Mesendoderm (in vitro differentiated cells): ENCODE data around the gene CTXN3.
A peak's percentile ranks its signal among the peaks of the same experiment; 100 is the strongest.

Source experiments
- DNase-seq: peaks from one replicate; pipeline ENCODE4 v3.0.0; 2013
- H2AK5ac ChIP-seq: 2 replicates; pipeline ENCODE4 v1.6.1; 2013; ENCODE audit warnings: low read length, inconsistent platforms
- H2BK120ac ChIP-seq: 2 replicates; pipeline ENCODE4 v1.6.1; 2013; ENCODE audit warnings: low read depth, mild to moderate bottlenecking, low read length, moderate library complexity, mixed read lengths
- H2BK15ac ChIP-seq: replicated peaks from 2 replicates; pipeline ENCODE4 v1.6.1; 2013; ENCODE audit warnings: low read depth, mild to moderate bottlenecking, moderate library complexity
- H2BK5ac ChIP-seq: 2 replicates; pipeline ENCODE4 v1.6.1; 2013; ENCODE audit warnings: low read length, inconsistent platforms
- H3K18ac ChIP-seq: 2 replicates; pipeline ENCODE4 v1.6.1; 2013; ENCODE audit warnings: mild to moderate bottlenecking, low read length, mixed read lengths
- H3K23ac ChIP-seq: one replicate; pipeline ENCODE4 v1.6.1; 2013; ENCODE audit warnings: low read length
- H3K27ac ChIP-seq: 2 replicates; pipeline ENCODE4 v1.5.1; 2013; ENCODE audit warnings: low read depth, mild to moderate bottlenecking, inconsistent platforms, low read length, moderate library complexity
- H3K27me3 ChIP-seq: 2 replicates; pipeline ENCODE4 v1.6.1; 2013; ENCODE audit warnings: low read length, control low read depth, mild to moderate bottlenecking, inconsistent platforms; ENCODE audit not compliant: insufficient read depth, poor library complexity
- H3K36me3 ChIP-seq: 2 replicates; pipeline ENCODE4 v1.6.1; 2013; ENCODE audit warnings: low read length, inconsistent platforms; ENCODE audit not compliant: control insufficient read depth, insufficient read depth
- H3K4ac ChIP-seq: one replicate; pipeline ENCODE4 v1.6.1; 2013; ENCODE audit warnings: low read depth, mild to moderate bottlenecking, low read length, moderate library complexity
- H3K4me1 ChIP-seq: 2 replicates; pipeline ENCODE4 v1.6.1; 2013; ENCODE audit warnings: low read depth, low read length, inconsistent platforms; ENCODE audit not compliant: control insufficient read depth
- H3K4me2 ChIP-seq: 2 replicates; pipeline ENCODE4 v1.6.1; 2013; ENCODE audit warnings: low read length
- H3K4me3 ChIP-seq: 2 replicates; pipeline ENCODE4 v1.5.1; 2013; ENCODE audit warnings: mild to moderate bottlenecking, low read length
- H3K56ac ChIP-seq: one replicate; pipeline ENCODE4 v1.6.1; 2013; ENCODE audit warnings: low read length
- H3K79me1 ChIP-seq: 2 replicates; pipeline ENCODE4 v1.6.1; 2013; ENCODE audit warnings: low read length, inconsistent platforms
- H3K79me2 ChIP-seq: 2 replicates; pipeline ENCODE4 v1.6.1; 2013; ENCODE audit warnings: mild to moderate bottlenecking, low read length; ENCODE audit not compliant: control insufficient read depth, insufficient read depth
- H3K9ac ChIP-seq: 2 replicates; pipeline ENCODE4 v1.6.1; 2013; ENCODE audit warnings: low read length, inconsistent platforms
- H4K5ac ChIP-seq: one replicate; pipeline ENCODE4 v1.6.1; 2013; ENCODE audit warnings: low read length
- H4K8ac ChIP-seq: one replicate; pipeline ENCODE4 v1.6.1; 2013; ENCODE audit warnings: low read depth, mild to moderate bottlenecking, control low read depth, low read length, moderate library complexity
- WGBS: extraction: QIAGEN DNeasy Blood & Tissue Kit; methylation state at CpG from one replicate; pipeline ENCODE4 v1.1.7; 2013; ENCODE audit warnings: low lambda C conversion rate, missing lambda C conversion rate; ENCODE audit not compliant: insufficient coverage; ENCODE audit errors: extremely low coverage; 5-methylcytosine and 5-hydroxymethylcytosine counted together

CTXN3 gene

DNA sequence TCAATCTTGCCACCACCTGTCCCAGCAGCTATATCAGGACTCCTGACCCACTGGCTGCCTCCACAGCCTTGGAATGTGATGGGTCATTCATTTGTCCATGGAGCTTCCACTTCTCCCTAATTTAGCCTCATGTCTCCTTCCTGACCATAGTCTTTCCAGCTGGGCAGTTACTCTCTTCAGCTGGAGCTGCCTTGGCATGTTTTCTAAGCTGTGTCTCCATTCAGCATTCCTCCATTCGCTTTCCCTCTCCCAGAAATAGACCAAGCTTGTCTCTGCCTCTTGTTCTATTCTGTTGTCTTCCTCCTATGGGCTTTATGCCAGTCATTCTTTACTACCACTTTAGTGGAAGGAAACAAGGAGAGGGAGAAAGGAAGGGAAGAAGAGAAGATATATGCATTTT, 5.3 kb upstream of the CTXN3 start:
- Histone ChIP-seq H4K5ac (no peak overlapping the region), H3K27me3 (no peaks in the 10 kb centered on the region), H4K8ac (no peak overlapping the region), H3K4ac (no peak overlapping the region), H3K18ac (no peak overlapping the region), H3K4me2 (no peak overlapping the region), H3K27ac (no peak overlapping the region), H3K36me3 (no peaks in the 10 kb centered on the region), H3K79me2 (no peaks in the 10 kb centered on the region), H2AK5ac (no peak overlapping the region), H2BK120ac (no peak overlapping the region), H3K56ac (no peak overlapping the region), H2BK5ac (no peak overlapping the region), H3K4me1 (peaks cover under 1% of the 10 kb centered on the region), H2BK15ac (no peak overlapping the region), H3K4me3 (no peak overlapping the region), H3K9ac (no peak overlapping the region), H3K23ac (no peak overlapping the region), H3K79me1 (no peaks in the 10 kb centered on the region)
- WGBS = no CpG with 5 or more reads among the region's 1 CpG
- DNase-seq = no peak

DNA sequence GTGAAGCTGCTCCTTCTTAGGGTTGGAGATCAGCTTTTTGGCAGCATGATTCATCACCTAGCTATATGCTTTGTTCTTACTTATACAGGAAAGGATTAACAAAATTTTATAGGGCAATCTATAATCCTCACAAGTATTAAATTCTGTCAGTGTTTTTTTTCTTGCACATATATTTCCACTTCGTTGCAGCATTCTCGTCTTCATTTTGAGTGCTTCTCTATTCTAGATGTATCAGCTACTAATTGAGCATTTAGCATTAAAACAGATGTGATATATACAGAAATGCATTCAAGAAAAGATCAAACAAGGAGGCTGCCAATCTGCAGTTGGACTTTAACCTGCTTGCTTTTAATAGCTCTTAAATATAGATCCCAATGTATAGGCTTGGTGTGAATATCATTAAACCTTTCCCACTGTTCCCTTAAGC, 3.6 kb upstream of the CTXN3 start:
- Histone ChIP-seq H4K5ac (no peak overlapping the region), H3K4me3 (no peak overlapping the region), H3K79me2 (no peaks in the 10 kb centered on the region), H3K79me1 (no peaks in the 10 kb centered on the region), H2BK5ac (no peak overlapping the region), H2BK15ac (no peak overlapping the region), H3K4me2 (no peak overlapping the region), H3K36me3 (no peaks in the 10 kb centered on the region), H3K23ac (no peak overlapping the region), H3K9ac (no peak overlapping the region), H2BK120ac (no peak overlapping the region), H3K4ac (no peak overlapping the region), H3K27me3 (no peaks in the 10 kb centered on the region), H3K4me1 (peaks cover 4% of the 10 kb centered on the region), H3K56ac (no peak overlapping the region), H3K18ac (no peak overlapping the region), H2AK5ac (no peak overlapping the region), H4K8ac (no peak overlapping the region), H3K27ac (no peak overlapping the region)
- WGBS = no CpG with 5 or more reads among the region's 2 CpGs
- no peak for DNase-seq

DNA sequence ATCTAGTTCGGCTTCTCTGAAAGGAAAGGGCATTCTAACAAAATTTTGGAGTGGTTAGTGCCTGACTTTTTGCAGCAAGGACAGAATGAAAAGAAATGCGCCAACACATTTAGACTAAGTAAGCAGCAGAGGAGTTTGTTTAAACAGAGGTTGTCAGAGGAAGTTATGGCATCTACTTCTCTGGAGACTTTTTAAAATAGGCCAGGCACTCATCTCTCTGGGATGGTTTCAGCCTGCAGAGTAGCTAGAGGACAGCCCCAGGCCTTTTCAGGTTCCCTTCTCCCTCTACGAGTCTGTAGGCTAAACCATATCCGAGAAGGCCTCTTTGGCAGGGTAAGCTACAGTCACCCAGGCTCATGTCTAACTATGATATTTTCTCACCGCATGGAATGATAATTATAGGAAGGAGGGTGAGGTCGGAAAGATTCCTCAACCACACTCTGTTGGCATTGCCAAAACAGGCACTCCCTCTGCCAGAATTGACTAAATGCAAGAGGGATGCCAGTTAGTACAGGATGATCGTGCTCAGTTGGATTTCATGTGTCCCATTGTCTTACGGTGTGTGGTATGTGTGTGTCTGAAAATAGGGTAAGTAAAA, 1.4 kb upstream of the CTXN3 start:
- no peaks in the 10 kb centered on the region for H3K79me1 ChIP-seq
- H4K5ac ChIP-seq = no peak overlapping the region
- no peak overlapping the region for H2BK120ac ChIP-seq
- H3K4me3 ChIP-seq = no peak overlapping the region
- H4K8ac ChIP-seq = no peak overlapping the region
- no peak overlapping the region for H3K23ac ChIP-seq
- WGBS = no CpG with 5 or more reads among the region's 8 CpGs
- H3K9ac ChIP-seq = no peak overlapping the region
- no peak overlapping the region for H3K4me2 ChIP-seq
- no peak overlapping the region for H3K27ac ChIP-seq
- H3K4me1 ChIP-seq = peaks cover 4% of the 10 kb centered on the region
- DNase-seq = no peak
- H2BK15ac ChIP-seq = no peak overlapping the region
- no peak overlapping the region for H3K4ac ChIP-seq
- no peak overlapping the region for H2BK5ac ChIP-seq
- no peak overlapping the region for H2AK5ac ChIP-seq
- no peak overlapping the region for H3K18ac ChIP-seq
- H3K79me2 ChIP-seq = no peaks in the 10 kb centered on the region
- H3K27me3 ChIP-seq = no peaks in the 10 kb centered on the region
- H3K36me3 ChIP-seq = no peaks in the 10 kb centered on the region
- H3K56ac ChIP-seq = no peak overlapping the region

DNA sequence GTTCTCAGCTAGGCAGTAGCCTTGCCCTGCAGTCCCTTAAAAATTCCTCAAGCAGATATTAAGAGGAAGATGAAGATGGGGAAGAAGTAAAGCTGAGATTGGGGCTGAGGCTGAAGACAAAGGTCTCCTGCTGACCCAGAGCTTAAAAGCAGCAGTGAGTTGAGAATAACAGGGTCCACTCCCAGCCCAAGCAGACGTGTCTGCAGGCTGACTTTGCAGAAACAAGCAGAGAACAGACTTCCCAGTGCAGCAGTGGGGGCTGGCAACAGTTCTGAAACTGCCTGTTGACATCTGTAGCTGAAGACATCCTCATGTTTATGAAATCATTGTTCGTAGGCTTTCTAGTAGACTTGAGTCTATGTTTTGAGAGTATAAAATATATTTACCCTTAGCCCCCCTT, 1.1 kb downstream of the CTXN3 start:
- no peak overlapping the region for H2BK120ac ChIP-seq

DNA sequence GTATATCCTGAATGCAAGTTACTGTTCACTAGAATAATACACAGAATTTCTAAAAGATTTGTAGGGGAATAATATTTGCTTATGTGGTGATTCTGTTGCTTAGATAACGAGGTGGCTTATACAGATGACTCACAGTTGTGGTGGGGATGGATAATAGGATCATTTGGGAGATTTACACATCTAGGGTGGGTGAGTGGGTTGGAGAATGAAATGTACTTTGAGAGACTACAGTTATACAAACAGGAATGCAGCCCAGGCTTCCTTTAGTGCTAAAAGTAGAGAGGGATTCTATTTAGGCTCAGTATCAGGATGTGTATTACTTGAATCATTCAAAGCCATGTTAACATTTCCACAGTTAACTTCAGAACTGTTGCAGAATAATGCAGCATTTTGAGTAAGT, 1.8 kb downstream of the CTXN3 start:
- Histone ChIP-seq H3K79me2 (no peaks in the 10 kb centered on the region), H3K4me3 (no peak overlapping the region), H4K8ac (no peak overlapping the region), H3K36me3 (no peaks in the 10 kb centered on the region), H2BK120ac (no peak overlapping the region), H3K4ac (no peak overlapping the region), H2BK5ac (no peak overlapping the region), H2BK15ac (no peak overlapping the region), H4K5ac (no peak overlapping the region), H3K79me1 (no peaks in the 10 kb centered on the region), H3K23ac (no peak overlapping the region), H3K4me2 (no peak overlapping the region), H3K9ac (no peak overlapping the region), H3K4me1 (peaks cover 4% of the 10 kb centered on the region), H3K27me3 (no peaks in the 10 kb centered on the region), H3K18ac (no peak overlapping the region), H3K27ac (no peak overlapping the region), H2AK5ac (no peak overlapping the region), H3K56ac (no peak overlapping the region)
- no peak for DNase-seq
- WGBS = no CpG with 5 or more reads among the region's 1 CpG

More for the DNA sequence above, 1.1 kb downstream of the CTXN3 start:
- Histone ChIP-seq H4K8ac (no peak overlapping the region), H4K5ac (no peak overlapping the region), H3K27ac (no peak overlapping the region), H2BK15ac (no peak overlapping the region), H3K79me2 (no peaks in the 10 kb centered on the region), H3K79me1 (no peaks in the 10 kb centered on the region), H3K27me3 (no peaks in the 10 kb centered on the region), H3K4me3 (no peak overlapping the region), H3K18ac (no peak overlapping the region), H3K4ac (no peak overlapping the region), H3K4me1 (peaks cover 4% of the 10 kb centered on the region), H2BK5ac (no peak overlapping the region), H3K4me2 (no peak overlapping the region), H3K56ac (no peak overlapping the region), H2AK5ac (no peak overlapping the region), H3K36me3 (no peaks in the 10 kb centered on the region), H3K23ac (no peak overlapping the region), H3K9ac (no peak overlapping the region)
- no CpG with 5 or more reads among the region's 2 CpGs for WGBS
- DNase-seq = peak; percentile 6

DNA sequence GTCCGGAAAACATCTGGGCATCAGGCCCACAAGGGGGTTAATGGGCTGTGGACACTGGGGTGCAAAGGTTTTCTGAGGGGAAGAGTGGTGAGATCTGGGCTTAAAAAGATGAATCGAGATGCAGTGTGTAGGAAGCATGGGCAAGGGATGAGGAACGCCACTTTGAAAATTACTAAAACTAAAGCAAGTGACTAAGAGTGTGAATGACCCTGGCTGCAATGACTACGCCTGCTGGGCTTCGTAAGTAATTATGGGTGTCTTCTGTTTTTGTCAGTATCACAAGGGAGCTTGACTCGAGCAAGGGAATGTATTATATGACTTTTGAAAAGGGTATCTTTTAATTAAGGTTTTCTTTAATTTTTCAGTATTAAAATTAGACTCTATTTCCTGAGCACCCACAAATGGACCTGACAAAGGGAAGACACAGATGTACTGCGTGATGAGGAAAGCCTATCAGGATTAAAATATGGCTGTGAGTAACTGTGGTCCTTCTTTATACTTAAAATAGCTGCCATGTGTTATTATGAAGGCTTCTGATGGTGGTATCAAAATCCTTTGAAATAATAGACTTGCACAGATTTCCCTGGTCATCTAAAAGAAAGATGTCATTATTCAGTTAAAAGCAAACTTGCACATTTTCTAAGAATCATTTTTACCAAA, 4.2 kb downstream of the CTXN3 start:
- H2BK15ac ChIP-seq = no peak overlapping the region
- H3K9ac ChIP-seq = no peak overlapping the region
- H3K27me3 ChIP-seq = no peaks in the 10 kb centered on the region
- no peaks in the 10 kb centered on the region for H3K36me3 ChIP-seq
- H3K4me2 ChIP-seq = no peak overlapping the region
- no peak overlapping the region for H4K5ac ChIP-seq
- H3K4ac ChIP-seq = no peak overlapping the region
- WGBS = no CpG with 5 or more reads among the region's 7 CpGs
- H3K18ac ChIP-seq = no peak overlapping the region
- H3K4me3 ChIP-seq = no peak overlapping the region
- no peak for DNase-seq
- H3K23ac ChIP-seq = no peak overlapping the region
- no peak overlapping the region for H4K8ac ChIP-seq
- no peaks in the 10 kb centered on the region for H3K79me1 ChIP-seq
- peaks cover 4% of the 10 kb centered on the region for H3K4me1 ChIP-seq
- no peak overlapping the region for H2BK120ac ChIP-seq
- H2AK5ac ChIP-seq = no peak overlapping the region
- no peak overlapping the region for H3K27ac ChIP-seq
- no peaks in the 10 kb centered on the region for H3K79me2 ChIP-seq
- no peak overlapping the region for H3K56ac ChIP-seq
- H2BK5ac ChIP-seq = no peak overlapping the region
